AG20443 (cell line): ENCODE measurements around the gene PLEKHB2.
"Not testable (repeated sequence)": the region's sequence is repeated elsewhere in the genome, so short reads cannot be mapped to it uniquely, and the experiment has no call there.

Experiments
- DNase-seq: peaks from one replicate; pipeline ENCODE4 v3.0.0; 2012; ENCODE audit warnings: low spot score, mixed read lengths

Gene PLEKHB2

DNA sequence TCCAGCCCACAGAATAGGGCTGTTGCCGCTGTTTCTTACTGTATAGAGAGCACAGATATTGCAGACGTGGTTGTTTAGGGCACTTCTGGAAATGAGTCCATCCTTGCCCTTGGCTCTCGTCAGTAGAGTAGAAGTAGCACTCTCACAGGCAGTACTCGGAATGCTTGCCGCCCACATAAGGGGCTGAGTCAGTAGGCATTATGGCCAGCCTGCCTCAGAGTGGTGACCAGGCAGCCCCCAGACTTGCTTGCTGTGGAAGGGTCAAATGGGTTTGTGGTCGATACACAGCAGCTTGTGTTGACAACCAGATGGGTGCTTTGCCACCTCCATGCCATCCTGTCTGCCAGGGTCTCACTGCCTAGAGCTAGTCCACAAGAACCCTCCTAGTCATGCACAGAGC lies 38.7 kb downstream of the PLEKHB2 start:
- DNase-seq, result no peak

- DNase-seq, result no peak
Observed at GRCh38 chr2:131145040-131145439, 39.9 kb downstream of the PLEKHB2 start.

- no peak for DNase-seq
Observed at GRCh38 chr2:131146231-131146630, 41.1 kb downstream of the PLEKHB2 start.

DNA sequence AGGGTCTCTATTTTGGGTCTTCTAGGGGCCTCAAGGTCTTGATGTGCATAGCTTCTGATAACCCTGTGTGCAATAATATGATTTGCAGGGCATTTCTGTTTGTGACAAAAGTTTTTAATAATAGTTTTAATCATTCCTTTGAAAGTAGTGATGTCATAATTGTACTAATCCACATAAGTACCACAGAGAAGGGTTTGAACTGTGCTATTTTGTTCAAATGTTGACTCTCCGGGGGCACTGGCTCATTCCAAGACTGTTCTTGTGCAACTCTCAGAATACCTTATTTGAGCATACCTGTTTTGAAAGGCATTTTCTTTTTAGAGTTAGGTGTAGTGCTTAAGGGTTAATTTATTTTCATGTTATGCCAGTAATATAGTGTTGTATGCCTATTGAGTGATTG lies 41.6 kb downstream of the PLEKHB2 start:
- no peak for DNase-seq

DNA sequence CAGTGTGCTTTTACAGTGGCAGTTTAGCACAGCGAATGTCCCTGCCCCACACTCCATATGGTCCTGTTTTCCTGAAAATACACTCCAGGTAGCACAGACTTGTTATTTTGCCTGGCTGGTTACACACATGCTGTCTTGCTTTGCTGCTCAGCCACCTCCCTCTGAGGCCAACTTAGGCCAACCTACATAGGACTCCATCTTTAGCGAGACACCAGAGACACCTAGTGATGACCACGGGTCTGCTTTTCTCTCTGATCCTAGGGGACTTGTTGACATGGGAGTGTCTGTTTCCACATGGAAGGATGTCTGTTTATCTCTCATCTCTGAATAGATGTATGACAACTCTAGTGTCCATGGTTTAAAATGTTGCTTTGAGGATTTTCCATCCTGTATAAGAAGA lies 43.3 kb downstream of the PLEKHB2 start:
- DNase-seq, result no peak

GRCh38 chr2:131150109-131150508 lies 45.0 kb downstream of the PLEKHB2 start:
- not testable (repeated sequence) for DNase-seq

- DNase-seq, result no peak
Observed at GRCh38 chr2:131151398-131151797, 46.3 kb downstream of the PLEKHB2 start.

GRCh38 chr2:131152074-131152473 lies 46.9 kb downstream of the PLEKHB2 start:
- DNase-seq, result no peak

GRCh38 chr2:131153529-131153928 lies 48.4 kb downstream of the PLEKHB2 start:
- DNase-seq, result no peak

GRCh38 chr2:131154071-131154531 lies 49.0 kb downstream of the PLEKHB2 start:
- DNase-seq, result peak; percentile 91

DNA sequence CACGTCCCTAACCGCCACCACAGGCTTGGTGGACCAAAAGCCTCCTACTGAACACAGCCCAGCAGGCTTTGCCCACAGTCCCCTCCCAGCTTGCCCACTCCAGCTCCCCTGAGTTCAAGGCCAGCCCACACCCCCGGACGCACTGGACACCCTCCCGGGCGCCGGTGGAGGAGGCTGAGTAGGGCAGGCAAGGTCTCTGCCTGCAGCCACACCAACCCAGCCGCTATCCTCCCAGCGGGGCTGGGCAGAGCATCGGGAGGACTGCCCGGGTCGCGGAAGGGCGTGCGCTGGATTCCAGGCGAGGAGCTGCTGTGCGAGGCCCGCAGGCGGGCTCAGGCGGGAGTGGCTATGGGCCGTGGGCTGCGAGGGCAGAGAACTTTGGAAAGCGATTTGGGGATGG lies 49.5 kb downstream of the PLEKHB2 start:
- no peak for DNase-seq

- DNase-seq, result no peak
Observed at GRCh38 chr2:131155208-131155855, 50.2 kb downstream of the PLEKHB2 start.

DNA sequence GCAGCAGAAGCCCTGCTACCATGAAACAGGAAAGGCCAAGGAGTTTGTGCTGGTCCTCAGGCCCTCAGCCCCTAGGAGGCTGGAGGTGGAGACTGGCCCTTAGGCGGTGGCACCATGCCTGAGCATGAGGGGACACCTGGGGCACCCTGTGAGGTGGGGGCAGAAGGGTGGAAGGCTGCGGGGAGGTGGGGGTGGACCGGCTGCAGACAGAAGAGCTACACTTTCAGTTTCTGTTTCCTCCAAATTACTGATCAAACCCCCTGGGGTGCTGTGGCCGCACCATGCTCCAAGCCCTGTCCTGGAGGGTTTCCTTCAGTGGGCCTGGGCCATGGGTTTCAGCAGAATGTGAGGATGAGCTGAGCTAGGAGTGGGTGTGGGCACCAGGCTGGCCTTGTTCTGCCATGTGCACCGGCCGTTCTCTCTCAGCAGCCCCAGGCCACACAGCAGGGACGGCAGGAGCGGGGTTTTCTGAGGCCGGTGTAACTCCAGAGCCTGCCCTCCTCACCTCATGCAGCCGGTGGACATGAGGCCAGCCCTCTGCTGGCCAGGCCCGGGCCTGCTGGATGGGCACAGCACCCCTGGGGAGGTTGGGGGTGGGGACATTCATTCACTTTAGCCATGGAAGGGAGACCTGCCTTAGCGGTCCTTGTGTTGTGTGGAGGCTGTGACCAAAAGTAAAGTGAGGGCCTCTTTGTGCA lies 51.5 kb downstream of the PLEKHB2 start:
- DNase-seq, result no peak

DNA sequence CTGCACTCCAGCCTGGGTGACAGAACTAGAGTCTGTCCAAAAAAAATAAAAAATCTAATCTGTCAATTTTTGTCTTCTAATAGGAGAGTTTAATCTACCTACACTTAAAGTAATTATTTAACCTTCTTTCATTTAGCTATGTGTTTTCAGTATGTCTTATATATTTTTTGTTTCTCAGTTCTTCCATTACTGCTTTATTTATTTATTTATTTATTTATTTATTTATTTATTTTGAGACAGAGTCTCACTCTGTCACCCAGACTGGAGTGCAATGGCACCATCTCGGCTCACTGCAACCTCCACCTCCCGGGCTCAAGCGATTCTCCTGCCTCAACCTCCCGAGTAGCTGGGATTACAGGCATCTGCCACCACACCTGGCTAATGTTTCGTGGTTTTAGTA lies 60.4 kb downstream of the PLEKHB2 start:
- DNase-seq, result not testable (repeated sequence)

DNA sequence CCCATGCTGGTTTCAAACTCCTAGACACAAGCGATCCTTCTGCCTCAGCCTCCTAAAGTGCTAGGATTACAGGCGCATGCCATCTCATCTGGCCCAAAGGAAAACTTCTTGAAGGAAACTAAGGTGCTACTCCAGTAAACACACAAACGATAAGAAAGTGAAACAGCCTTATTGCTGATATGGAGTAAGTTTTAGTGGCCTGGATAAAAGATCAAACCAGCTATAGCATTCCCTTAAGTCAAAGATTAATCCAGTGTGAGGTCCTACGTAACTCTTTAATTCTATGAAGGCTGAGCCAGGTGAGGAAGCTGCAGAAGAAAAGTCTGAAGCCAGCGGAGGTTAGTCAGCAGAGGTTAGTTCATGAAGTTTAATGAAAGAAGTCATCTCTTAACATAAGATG lies 63.4 kb downstream of the PLEKHB2 start:
- no peak for DNase-seq

DNA sequence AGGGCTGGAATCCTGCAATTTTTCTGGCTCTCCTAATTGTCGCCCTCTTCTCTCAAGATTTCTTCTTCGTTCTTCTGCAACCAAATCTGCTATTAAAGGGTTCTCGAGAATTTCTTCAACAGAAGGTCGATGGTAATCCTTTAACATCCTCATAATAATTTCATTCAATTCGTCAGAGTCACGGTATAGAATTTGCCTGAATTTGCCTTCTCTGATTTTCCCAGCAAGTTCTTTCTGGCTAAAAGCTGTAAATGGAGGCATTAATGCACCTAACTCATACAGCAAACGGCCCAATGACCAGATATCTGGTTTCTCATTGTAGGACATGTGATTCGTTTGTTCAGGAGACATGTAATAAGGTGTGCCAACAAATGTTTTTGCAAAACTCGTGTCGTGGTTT lies 72.9 kb downstream of the PLEKHB2 start:
- DNase-seq, result not testable (repeated sequence)

DNA sequence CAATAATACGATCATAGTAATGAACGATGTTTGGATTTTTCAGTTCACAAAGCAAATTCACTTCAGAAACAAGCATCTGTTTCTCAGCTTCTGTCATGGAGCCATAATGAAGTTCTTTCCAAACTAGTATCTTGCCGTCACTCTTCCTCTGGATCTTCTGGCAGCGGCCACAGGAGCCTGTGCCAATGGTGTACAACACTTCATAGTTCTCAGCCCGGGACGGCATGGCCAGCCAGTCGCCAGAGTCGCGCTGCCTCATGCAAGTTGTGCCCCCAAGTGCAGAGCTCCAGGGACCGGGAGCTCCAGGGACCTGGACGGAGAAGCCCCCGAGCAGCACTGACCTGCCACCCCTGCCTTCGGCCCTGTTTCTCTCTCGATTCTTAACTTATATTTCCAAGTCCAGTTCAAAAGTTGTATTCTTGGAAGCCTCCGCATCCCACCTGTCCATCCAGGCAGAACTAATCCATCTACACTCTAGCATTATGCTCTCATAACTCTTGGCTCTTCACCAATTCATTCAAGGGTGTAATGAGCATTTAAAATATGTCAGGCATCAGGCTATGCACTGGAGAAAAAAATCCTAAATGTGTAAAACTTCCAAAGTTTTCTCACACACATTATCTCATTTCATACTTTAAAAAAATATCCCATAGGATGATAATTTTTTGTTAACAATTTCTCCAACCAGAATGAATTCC lies 73.7 kb downstream of the PLEKHB2 start:
- DNase-seq, result not testable (repeated sequence)

DNA sequence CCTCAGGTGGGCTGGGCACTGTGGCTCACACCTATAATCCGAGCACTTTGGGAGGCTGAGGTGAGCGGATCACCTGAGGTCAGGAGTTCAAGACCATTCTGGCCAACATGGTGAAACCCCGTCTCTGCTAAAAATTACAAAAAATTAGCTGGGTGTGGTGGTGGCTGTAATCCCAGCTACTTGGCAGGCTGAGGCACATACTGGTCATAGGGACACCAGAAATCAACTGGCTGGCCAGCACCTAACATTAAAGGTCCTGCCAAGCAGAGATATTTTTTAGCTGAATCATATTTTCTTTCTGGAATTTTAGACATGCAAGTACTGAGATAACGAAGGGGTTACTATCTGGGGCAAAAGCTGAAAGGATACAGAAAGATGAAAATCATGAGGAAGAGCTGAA lies 76.3 kb downstream of the PLEKHB2 start:
- not testable (repeated sequence) for DNase-seq

DNA sequence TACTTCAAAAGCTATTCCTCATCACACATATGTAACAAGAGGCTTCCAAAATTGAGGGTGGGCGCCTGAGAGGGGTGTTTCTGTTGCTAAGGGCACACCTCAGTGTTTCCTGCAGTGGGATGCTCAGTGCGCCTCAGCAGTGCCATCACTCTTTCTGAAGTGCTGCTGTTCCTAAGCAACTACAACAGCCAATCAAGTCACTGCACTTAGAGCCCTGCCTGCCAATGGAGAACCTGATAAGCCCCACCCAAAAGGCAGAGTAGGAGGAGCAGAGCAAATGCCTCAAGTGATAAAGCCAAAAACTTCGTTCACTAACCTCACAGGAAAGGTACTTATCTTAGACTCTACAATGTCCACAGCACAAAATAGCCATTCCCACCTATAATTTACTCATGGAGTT lies 88.3 kb downstream of the PLEKHB2 start:
- not testable (repeated sequence) for DNase-seq

DNA sequence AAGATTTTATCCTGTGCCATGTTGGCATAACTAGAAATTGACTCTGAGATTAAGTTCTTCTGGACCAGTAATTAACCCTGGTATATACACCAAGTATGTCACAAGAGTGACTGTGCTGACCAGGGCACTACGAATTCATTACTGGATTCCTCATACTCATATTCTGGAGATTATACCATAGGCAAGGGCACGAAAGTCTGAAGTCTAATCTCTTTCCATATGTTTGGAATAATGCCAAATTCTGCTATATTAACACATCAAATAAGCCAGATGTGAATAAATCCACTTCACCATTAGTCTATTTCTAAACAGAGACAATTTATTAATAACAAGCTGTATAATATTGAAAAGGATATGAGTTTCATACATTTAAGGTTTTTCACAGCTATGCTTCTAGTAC lies 91.0 kb downstream of the PLEKHB2 start:
- DNase-seq, result not testable (repeated sequence)
